ENCODE data around the gene PPOX.

Gene PPOX

DNA sequence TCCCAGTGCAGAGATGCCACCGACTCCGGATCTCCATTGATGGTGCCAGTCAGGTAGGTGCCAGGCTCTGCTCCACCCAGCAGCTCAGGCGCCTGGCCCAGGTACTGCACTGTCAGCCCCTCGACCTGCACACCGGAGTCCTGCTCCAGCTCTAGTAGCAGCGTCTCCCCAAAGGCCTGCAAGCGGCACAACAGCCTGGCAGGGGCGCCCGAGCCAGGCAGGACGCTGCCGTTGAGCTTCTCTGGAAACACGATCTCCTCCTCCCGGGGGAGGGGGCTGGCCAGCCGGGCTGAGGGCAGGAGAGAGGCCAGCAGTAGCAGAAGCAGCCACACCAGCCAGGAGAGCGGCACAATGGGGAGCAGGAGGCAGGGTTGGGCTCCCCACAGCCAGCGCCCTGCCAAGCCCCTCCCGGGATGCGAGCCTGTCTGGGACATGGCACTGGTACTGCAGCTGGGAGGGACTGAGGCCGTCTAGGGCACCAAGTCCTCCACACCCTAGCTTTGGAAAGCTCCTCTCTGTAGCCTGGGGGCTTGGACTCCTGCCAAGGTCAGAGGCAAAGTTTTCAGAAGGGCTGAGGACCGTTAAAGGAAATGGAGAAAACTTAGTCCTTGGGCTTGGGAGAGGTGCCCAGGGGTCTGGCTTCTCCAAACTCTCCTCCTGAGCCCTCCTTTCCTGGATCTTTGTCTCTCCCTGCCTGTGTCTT lies 32.1 kb downstream of the PPOX start:
- DNase-seq (ENCODE audit: low spot score): no peak

DNA sequence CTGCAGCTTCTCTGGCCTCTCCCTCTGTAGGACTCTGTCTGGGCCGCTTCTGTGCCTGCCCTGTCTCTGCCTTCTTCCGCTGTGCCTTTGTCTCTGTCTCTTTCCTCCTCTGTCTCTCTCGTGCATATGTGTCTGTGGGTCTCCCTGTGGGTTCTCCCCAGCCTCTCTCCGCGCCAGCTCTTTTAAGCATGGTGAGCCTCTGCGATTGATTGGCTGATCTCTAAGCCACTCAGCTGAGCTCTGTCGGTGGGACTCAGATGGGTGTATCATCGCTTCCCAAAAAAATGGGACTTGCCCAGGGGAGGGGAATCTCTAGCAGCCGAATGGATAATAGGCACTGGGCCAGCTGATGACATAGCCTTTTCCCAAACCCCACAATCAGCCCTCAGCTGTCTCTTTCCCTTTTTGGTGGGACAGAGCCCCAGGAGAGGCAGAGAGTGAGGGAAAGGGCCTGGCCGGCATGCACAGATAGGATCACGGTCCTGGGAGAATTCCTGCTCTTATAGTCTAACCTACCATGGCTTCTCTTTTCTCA lies 32.7 kb downstream of the PPOX start, which contains the start of gene ADAMTS4:
ADAMTS4 (minus strand) TSS at position 158 of the 535 bp plus-strand sequence. CDS start 427 bp downstream, outside the sequence.
- DNase-seq (ENCODE audit: low spot score): no peak

DNA sequence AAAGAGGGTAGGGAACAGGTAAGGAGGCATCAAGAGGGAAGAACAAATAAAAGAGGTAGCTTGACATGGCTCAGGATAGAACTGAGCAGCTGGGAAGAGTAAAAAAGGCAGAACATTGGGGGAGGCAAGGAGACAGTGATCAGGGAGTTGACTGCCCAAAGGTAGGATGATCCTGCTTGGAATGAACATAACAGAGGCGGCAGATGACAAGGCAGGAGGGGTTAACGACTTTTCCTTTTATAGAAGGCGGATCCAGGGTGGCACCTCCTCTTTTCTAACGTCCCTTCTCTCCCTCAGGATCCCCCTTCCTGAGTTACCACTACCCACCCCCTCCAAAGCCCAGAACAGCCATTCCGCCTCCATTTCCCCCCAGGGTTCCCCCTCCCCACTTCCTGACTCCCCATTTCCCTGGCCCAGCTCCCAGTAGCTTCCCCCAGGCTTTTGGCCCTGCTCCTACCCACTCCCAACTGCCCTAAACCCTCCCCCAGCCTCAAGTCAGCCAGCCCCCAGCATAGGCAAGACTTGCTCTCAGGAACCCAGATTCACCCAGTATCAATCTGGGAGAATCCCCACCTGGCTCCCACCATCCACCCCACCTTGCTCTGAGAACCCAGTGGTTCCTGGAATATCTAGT lies 33.4 kb downstream of the PPOX start:
- no peak for DNase-seq (ENCODE audit: low spot score)

DNA sequence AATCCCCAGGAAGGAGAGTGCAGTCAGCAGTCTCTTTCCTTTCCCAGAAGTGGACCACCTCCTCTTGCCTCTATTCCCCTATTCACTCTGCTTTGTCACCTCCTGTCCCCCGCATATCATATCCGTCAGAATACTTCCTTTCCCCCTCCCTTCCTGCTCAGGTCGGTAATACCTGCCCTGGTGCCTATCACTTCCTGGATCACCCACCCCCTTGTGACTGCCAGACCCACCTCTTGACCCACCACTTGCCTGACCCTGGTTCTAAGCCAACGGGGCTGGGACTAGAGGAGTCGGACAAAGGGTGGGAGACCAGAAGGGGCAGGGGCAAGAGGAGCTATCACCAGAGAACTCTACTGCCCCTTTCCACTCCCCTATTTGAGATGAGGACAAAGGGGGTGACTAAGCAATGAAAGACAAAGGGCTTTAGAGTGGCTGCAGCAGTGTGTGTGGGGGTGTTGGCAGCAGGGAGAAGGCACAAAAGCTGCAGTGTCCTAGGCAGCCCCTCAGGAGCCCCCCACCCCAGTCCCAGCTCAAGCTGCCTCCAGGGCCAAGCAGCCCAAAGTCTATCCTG lies 34.3 kb downstream of the PPOX start:
- DNase-seq (ENCODE audit: low spot score): no peak

DNA sequence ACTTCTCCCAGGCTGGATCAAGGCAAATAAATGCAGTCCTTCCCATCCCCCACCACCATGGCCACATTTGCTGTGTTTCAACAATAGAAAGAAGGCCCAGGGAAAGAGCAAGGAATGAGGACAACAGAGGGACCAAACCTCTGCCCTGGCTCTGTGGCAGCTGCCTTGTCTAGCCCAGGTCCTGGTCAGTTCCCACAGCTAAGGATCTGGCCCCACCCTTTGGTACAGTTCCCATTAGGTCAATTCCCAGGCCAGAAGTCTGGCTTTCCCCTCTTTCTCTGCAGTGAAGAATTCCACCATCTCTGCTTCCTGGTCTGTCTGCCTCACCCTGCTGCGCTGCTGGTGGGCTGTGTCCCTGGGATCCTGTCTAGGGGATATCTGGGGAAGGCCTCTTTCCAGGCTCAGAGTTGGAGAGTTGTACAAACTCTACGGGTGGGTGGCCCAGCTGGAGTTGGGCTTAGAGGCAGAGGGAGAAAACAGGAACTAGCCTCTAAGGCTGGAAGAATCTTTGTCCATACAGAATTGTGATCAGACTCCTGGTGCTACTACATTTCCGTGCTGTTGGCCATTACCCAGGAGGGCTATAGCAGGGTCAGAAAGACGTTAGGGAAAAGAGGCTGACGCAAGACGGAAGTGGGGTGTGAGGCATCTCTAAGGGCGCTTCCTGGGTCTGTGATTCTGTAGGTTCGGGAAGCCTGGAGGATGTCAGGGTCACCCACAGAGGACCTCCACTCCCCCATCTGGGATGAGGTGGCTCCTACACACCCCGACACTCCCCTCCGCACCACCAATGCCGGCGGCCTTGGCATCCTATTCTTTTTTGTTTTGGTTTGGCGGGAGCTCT lies 35.0 kb downstream of the PPOX start:
- no peak for DNase-seq (ENCODE audit: low spot score)

DNA sequence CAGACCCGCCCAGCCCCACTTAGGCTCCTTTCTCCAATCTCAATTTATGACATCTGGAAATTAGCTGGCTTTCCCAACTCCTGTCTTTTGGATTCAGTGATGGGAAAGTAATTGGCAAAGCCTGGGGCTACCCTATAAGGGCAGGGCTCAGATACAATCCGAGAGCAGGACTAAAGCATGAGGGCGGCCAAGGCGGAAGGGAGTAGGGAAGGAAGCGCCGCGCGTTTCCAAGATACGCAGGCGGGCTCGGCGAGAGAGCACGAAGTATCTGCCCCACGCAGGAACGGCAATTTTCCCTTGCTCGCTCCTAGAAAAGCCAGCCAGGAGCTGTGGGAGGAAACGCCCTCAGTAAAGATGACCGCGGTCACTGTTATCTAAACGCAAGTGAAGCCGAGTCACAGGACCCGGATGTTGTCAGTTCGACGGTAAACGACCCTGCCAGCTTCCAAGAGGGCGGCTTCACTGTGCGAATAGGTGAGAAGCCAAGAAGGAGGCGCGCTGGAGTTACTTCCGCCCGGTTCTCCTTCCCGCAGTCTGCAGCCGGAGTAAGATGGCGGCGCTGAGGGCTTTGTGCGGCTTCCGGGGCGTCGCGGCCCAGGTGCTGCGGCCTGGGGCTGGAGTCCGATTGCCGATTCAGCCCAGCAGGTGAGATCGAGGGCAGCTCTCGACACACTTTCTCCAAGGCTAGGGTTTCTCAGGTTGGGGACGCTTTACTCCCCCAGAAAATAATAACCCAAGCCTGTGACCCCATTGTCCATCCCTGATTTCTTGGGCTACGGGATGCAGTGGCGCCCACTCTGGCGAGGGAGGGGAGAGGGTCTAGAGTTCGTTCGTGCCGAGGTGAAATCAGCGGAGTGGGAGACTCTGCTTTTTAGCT lies 35.8 kb downstream of the PPOX start, which contains the start of gene NDUFS2:
NDUFS2 (plus strand) TSS at position 532 of the 877 bp plus-strand sequence; CDS start at position 551, 19 bp downstream.
- DNase-seq (ENCODE audit: low spot score): peak; percentile 100

DNA sequence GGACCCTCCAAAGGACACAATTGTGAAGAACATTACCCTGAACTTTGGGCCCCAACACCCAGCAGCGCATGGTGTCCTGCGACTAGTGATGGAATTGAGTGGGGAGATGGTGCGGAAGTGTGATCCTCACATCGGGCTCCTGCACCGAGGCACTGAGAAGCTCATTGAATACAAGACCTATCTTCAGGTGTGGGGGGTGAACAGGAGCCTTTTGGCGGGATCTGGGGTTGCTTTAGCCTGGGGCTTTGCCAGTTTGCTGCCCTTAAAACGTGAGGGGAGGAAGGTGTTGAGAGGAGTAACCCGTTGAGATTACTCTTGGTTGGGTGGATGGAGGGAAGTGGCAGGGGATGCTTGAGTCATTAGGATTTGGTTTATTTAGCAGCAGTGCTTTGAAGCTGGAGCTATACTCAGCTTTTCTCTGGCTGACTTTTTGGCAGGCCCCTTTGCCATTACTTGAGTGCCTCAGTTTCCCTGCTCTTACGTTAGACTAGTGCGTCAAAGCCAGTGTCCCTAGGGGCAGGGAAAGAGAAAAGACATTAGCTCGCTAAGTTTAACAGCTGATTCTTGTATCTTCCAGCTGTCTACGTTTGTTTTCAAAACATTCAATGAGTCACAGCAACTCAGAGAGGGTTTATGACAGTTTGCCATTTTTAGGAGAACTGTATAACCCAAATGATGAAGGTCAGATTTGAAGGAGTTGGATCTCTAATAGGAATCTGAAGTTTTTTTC lies 40.4 kb downstream of the PPOX start:
- DNase-seq (ENCODE audit: low spot score): no peak

DNA sequence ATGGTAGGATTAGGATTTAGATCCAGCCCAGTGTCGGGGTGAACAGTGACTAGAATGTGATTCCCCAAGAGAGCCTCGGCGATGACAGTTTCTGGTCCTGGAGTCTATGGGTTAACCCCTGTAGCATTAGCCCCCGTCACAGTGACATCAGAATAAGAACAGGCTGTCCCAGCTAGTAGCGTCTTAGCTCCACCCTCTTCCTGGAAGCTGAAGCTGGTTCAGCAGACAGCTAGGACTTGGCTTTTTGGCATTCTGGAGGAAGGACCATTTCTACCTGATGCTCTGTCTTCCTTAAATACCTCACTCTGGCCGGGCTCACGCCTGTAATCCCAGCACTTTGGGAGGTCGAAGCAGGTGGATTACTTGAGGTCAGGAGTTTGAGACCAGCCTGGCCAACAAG lies 40.9 kb downstream of the PPOX start:
- no peak for DNase-seq (ENCODE audit: low spot score)

DNA sequence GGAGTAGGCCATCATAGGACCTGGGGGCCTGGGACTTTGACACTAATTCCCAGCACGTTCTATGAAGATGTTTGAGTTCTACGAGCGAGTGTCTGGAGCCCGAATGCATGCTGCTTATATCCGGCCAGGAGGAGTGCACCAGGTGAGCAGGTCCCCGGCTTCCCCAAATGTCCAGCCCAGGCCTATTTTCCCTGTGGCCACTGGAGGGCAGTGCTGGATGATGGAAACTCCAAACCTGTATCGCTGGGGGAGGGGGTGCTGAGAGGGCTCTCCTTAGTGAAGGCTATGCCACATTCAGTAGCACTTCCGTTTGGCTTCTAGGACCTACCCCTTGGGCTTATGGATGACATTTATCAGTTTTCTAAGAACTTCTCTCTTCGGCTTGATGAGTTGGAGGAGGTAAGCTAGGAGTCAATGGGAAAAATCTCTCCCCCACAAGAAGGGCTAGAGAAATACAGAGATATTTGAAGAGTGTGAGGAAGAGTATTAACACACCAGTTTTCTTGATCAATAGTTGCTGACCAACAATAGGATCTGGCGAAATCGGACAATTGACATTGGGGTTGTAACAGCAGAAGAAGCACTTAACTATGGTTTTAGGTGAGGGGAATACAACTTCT lies 43.7 kb downstream of the PPOX start:
- peak; percentile 94 for DNase-seq (ENCODE audit: low spot score)

DNA sequence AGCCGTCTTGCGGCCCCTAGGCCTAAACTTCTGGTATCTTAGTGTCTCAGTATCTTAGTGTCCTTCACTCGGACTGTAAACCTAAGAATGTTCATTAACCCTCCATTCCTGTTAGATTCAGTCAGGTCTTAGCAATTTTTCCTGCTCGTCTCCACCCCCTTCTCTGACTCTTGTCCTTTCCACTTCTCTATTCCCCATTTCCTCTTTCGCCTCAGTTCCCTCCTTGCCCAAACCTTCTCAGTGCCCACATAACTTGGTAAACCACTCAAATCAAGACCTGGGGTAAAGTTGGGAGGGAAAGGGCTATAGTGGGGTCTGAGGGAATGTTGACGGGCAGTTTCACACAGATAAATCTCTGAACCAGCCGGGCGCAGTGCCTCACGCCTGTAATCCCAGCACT lies 48.1 kb downstream of the PPOX start:
- no peak for DNase-seq (ENCODE audit: low spot score)

DNA sequence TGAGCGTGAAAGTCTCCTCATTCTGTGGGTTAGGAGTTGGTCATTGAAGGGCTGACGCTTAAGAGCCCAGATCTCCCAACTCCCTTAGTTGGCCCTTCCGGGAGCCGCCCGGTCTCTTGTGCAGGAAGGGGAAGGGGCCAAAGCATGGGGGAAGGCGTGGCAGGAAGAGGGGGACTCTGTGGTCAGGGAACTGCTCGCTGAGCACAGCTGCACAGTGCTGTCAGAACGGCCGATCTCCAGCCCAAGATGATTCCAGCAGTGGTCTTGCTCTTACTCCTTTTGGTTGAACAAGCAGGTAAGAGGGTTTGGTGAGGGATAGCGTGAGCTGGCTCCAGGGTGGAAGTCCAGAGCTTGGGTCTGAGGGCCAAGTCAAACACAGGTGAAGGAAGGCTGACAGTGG lies 48.9 kb downstream of the PPOX start, which contains the start of gene FCER1G:
FCER1G (plus strand) TSS at position 220 of the 400 bp plus-strand sequence; CDS start at position 247, 27 bp downstream.
- DNase-seq (ENCODE audit: low spot score): no peak

DNA sequence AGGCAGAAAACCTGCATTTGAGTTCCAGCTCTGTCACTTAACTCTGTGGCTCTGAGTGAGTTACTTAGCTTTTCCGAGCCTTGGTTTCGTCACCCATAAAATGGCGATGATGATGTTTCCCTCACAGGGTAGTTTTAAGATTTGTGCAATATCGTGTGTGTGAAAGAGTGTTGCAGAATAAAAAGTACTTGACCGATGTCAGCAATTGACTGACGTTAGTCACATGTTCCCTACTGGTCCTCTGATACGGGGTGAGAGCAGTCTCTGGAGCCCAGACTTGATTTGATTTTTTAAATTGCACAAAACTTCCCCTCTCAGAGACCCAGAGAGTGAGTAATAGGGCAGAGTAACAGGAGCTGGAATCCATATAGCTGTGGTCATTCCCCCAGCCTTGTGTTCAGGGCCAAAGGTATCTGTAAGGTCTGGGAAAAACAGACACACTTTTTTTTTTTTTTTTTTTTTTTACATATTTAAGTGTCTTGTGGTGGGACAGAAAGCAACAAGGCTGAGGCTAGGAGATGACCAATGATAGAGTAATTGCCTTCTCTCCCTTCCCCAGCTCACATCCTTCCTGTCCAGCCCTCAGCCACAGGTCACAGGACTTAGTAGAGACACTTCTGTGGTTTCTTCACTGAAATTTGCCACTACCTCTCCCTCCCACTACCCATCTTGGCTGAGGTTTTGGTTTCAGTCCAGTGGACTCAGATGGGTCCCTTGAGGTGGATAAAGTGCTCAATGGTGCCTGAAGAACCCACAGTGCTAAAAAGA lies 50.9 kb downstream of the PPOX start:
- DNase-seq (ENCODE audit: low spot score): peak; percentile 80

DNA sequence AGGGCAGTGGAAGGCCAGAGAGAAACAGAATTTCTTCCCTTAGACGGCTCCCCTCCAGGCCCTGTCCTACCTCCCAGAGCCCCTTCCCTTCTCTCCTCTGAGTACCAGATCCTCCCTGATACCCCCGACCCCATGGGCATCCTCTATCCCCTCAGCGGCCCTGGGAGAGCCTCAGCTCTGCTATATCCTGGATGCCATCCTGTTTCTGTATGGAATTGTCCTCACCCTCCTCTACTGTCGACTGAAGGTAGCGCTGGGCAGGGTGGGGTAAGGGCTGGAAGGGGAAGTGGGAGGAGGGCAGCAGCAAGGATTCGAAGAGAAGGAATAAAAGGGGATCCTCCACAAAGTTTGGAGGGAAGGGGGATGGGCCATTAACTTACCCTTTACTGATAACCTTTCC lies 51.6 kb downstream of the PPOX start:
- DNase-seq (ENCODE audit: low spot score): no peak

DNA sequence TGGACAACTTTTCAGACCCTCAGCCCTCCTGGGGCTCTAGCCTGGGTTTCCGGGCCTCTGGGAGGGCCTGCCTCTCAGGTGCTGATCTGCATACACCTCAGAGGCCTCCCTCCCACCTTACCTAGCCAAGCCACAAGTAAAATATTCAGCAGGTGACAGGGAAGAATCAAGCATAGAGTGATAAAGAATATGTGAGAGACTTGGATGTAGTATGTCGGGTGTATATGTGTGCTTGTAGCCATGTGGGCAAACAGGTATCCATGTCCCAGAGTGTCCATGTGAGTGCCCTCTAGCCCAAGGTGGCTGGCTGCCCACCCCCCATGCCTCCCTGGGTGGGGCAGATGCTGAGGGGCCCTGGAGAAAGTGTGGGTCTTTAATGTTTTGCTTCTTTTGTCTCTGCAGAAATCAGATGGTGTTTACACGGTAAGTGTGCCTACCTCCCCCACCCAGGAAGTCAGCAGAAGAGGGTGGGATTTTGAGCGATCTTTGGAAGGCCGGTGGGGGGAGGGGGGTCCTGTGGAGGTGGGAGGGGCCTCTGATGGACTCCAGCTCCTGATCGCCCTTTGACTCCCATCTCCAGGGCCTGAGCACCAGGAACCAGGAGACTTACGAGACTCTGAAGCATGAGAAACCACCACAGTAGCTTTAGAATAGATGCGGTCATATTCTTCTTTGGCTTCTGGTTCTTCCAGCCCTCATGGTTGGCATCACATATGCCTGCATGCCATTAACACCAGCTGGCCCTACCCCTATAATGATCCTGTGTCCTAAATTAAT lies 52.3 kb downstream of the PPOX start:
- DNase-seq (ENCODE audit: low spot score): no peak

DNA sequence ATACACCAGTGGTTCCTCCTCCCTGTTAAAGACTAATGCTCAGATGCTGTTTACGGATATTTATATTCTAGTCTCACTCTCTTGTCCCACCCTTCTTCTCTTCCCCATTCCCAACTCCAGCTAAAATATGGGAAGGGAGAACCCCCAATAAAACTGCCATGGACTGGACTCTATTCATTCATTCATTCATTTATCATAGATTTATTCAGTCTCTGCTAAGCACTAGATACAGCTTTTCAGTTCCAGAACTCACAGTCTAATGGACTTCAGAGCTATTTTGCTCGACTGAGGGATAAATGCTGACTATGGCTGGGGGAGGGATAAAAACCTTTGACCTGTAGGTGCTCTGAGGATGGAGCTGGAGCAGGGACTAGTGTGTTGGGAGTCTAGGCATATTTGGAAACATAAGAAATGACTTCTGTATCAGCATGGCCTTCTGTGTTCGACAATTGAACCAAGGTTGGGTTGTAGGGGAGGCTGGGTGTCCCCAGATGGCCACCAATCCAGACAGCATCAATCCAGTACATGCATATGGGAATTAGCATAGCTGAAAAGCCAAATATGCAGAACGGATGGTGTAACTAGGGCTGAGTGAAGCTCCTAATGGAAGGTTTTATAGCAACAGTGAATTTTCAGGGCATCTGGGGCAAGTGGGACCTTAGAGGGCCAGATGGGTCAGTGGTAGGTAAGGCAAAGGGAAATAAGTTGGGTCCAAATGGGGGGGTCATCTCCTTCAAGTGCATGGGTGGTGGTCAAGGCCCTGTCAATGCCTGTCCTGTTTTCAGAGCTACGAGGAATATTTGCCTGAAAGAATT lies 53.1 kb downstream of the PPOX start:
- no peak for DNase-seq (ENCODE audit: low spot score)

DNA sequence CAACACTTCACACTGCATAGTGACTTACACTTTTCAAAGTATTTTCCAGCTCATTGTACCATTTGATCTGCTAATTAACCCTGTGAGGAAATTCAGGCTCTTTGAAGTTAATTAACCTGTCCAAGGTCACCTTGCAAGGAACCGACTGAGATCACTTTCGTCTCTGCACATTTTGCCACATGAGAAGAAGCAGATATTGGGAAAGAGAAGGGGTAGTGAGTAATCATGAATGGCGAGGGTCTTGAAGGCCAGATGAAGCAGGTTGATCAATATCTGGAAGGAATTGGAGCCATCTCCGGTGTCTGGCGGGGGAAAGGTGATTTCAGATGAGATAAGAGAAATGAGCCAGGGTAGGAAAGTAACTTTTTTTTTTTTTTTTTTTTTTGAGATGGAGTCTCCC lies 53.8 kb downstream of the PPOX start:
- DNase-seq (ENCODE audit: low spot score): no peak

Data from NAMALWA (cell line).